ENCODE results near the gene GFOD1.

GRCh38 chr6:13433709-13434121 is 53.7 kb downstream of the GFOD1 start:
- TF ChIP-seq CTCF (IDR thresholded peaks at IDR 0.05) (no peak), POLR2A (IDR thresholded peaks at IDR 0.05) (no peak), POLR2AphosphoS5 (IDR thresholded peaks at IDR 0.05) (no peak), EP300 (IDR thresholded peaks at IDR 0.05) (no peak)

Measured in sigmoid colon (tissue), 4 donors.